Head of caudate nucleus (tissue), 42 donors: ENCODE data around the gene SEC24C.
A peak's percentile ranks its signal among the peaks of the same experiment; 100 is the strongest.
"Not testable (repeated sequence)": the region's sequence is repeated elsewhere in the genome, so short reads cannot be mapped to it uniquely, and the experiment has no call there.

ENCODE experiments used
- DNase-seq, 42 donors: peaks; one replicate each; pipeline versions ENCODE4 v3.0.0 to v3.0.0-alpha.2; 2020 to 2021; ENCODE audit warnings: mixed read lengths in 7 of 42
- intact Hi-C: fragments of 100-400 bp; cut with DNase I; formaldehyde crosslinking; loops from one replicate; pipeline ENCODE4 v1.15.0; 2022

Gene SEC24C

GRCh38 chr10:73743905-73744663 lies at the start of gene SEC24C:
Gene SEC24C, plus strand, starts transcription at chr10:73744372. Its CDS starts 2,461 bp downstream, at chr10:73746833.
- intact Hi-C loops: loop anchor here (5.0 kb wide), 1 partner anchor 38 kb away; the partner anchor contains the start of gene CHCHD1
- DNase-seq: peak; percentile 93 to 99 (median 97)

- intact Hi-C loops, DNase-seq: not testable (repeated sequence)
Measured at GRCh38 chr10:73695302-73695701, 48.9 kb upstream of the SEC24C start.

GRCh38 chr10:73697675-73698159 lies 46.5 kb upstream of the SEC24C start, which contains the start of gene AGAP5:
Gene AGAP5, minus strand, starts transcription at chr10:73698109. Its CDS starts 354 bp downstream, at chr10:73697755.
- DNase-seq, intact Hi-C loops: not testable (repeated sequence)

GRCh38 chr10:73698819-73699218 lies 45.4 kb upstream of the SEC24C start:
- DNase-seq, intact Hi-C loops: not testable (repeated sequence)

DNA sequence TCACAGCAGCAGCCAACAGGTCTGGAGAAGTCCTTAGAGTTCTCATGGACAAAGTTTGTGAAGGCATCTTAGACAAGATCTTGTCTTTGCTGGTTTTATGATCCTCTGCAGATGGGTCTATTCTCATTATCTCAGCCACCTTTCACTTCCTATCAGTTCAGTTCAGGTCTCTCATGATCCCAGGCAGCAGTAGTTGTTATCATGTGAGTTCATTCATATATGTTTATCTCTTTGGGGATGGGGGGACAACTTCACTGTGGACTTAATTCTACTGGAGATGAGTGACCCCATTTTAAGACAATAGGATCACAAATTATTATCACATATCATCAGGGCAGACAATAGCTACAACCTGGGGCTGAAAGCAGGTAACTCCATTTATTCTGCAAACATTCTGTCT lies 40.2 kb upstream of the SEC24C start:
- DNase-seq, intact Hi-C loops: not testable (repeated sequence)

GRCh38 chr10:73705506-73706072 lies 38.6 kb upstream of the SEC24C start:
- intact Hi-C loops, DNase-seq: not testable (repeated sequence)

- intact Hi-C loops, DNase-seq: not testable (repeated sequence)
Measured at GRCh38 chr10:73706488-73706887, 37.7 kb upstream of the SEC24C start.

DNA sequence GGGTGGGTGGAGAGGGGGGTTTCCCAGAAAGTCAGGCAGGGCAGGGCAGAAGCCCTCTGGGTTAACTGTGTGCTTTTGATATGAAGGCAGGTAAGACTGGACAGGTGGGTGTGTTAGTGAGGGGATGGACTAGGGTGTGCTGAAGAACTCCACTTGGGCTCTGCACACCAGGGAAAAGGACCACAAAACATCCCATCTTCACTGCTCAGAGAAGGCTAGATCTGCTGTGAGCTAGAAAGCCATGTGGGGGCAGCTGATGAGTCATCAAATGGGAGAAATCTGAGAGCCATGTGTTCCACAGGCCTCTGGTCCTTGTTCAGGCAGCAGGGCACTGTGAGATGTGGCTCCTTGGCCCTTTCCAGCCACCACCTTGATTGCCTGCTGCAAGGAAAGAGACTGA lies 36.5 kb upstream of the SEC24C start:
- DNase-seq, intact Hi-C loops: not testable (repeated sequence)

GRCh38 chr10:73708122-73708521 lies 36.0 kb upstream of the SEC24C start:
- intact Hi-C loops, DNase-seq: not testable (repeated sequence)

GRCh38 chr10:73711683-73712082 lies 32.5 kb upstream of the SEC24C start:
- intact Hi-C loops: not testable (repeated sequence)
- peak in 8 of 42 donors; percentile 7 to 57 (median 27) for DNase-seq

- intact Hi-C loops, DNase-seq: not testable (repeated sequence)
Measured at GRCh38 chr10:73713912-73714311, 30.3 kb upstream of the SEC24C start.

DNA sequence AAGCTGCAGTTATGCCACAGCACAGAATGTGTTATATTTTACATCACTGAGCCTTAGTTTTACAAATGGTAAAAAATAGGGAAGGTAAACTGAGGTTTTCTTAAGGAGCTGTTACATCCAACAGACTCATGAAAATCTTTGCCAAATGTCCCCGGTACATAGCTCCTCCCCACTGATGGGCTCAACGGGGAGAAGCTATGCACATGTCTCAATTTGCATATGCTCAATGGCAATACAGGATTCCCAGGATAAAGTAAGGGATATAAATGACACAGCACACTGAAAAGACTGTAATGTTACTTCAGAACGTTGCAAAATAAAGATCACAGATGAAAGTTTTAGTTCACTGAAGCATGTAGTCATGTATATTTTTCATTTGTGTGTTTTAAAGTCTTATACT lies 29.7 kb upstream of the SEC24C start:
- DNase-seq, intact Hi-C loops: not testable (repeated sequence)

GRCh38 chr10:73715179-73716156 lies 28.7 kb upstream of the SEC24C start:
- intact Hi-C loops, DNase-seq: not testable (repeated sequence)

DNA sequence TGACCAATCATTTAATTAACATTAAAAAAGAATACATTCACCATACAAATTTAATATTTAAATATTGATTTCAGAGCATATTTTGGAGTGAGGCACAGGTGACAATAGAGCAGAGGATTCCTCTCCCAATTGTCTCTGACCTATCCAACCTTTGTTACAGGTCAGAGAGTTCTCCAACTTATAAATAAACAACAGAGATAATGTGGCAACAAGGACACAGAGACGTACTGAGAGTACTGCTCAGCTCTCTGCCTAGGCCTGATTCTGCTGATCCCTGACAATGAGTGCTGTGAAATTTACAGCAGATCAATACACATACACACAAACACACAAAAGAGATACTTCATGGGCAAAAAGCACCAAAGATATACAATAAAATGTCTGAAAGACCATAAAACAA lies 27.9 kb upstream of the SEC24C start:
- intact Hi-C loops: no loop called here
- no peak for DNase-seq

- intact Hi-C loops: no loop called here
- peak in 9 of 42 donors; percentile 4 to 58 (median 21) for DNase-seq
Measured at GRCh38 chr10:73717556-73717955, 26.6 kb upstream of the SEC24C start.

DNA sequence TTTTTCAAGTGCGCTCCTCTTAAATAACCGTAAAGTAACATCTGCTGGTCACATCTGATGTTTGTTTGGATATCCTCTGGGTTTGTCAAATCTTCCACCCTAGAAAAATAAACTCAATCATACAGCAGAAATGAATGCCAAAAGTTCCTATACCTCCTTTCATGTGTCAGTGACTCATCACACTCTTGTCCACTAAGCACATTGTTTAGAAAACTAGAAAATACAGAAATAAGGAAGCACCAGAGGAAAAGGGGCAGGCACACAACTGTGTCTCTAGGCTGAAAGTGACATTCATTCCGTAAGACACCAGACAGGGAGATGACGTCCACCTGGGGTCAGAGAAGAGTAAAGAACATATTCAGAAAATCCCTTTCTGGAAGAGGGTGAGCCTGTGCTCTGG lies 23.6 kb upstream of the SEC24C start:
- intact Hi-C loops, DNase-seq: not testable (repeated sequence)

GRCh38 chr10:73723516-73723915 lies 20.7 kb upstream of the SEC24C start:
- no peak for DNase-seq
- intact Hi-C loops: no loop called here

- DNase-seq: peak in 15 of 42 donors; percentile 13 to 61 (median 32)
- intact Hi-C loops: not testable (repeated sequence)
Measured at GRCh38 chr10:73729781-73730152, 14.4 kb upstream of the SEC24C start.
